NB4 (cell line): ENCODE results near the gene SYCN.

Experiments used
- CTCF ChIP-seq: IDR thresholded peaks from one replicate; pipeline ENCODE4 v1.5.1; 2012; ENCODE audit warnings: low read depth, low read length
- MAX ChIP-seq: IDR thresholded peaks from 2 replicates; pipeline ENCODE4 v1.6.1; 2011; ENCODE audit warnings: low read depth, low read length
- POLR2A ChIP-seq: IDR thresholded peaks from 2 replicates; pipeline ENCODE4 v1.6.1; 2011; ENCODE audit warnings: mild to moderate bottlenecking; ENCODE audit not compliant: insufficient read length; ENCODE audit errors: extremely low read depth

GRCh38 chr19:39218230-39219007, 14.4 kb upstream of the SYCN start:
- no peak for TF ChIP-seq MAX
- no peak for TF ChIP-seq CTCF
- TF ChIP-seq POLR2A, result no peak
